HL-60 (cell line): ENCODE measurements around the gene MED1.

Experiments
- CTCF ChIP-seq: IDR thresholded peaks from one replicate; pipeline ENCODE4 v1.5.1; 2011; ENCODE audit warnings: low read length, control low read depth, inconsistent platforms; ENCODE audit not compliant: insufficient read depth
- POLR2AphosphoS5 ChIP-seq: IDR thresholded peaks from 2 replicates; pipeline ENCODE4 v1.6.1; 2012; ENCODE audit warnings: low read depth
- REST ChIP-seq: IDR thresholded peaks from 2 replicates; pipeline ENCODE4 v1.6.1; 2012; ENCODE audit warnings: low read depth; ENCODE audit not compliant: insufficient replicate concordance
- SPI1 ChIP-seq: IDR thresholded peaks from 2 replicates; pipeline ENCODE4 v1.6.1; 2012; ENCODE audit warnings: low read depth, mild to moderate bottlenecking, borderline replicate concordance

GRCh38 chr17:39450847-39451581 lies at the start of gene MED1:
- TF ChIP-seq CTCF (no peak), POLR2AphosphoS5 (peak; percentile 79), REST (peak; percentile 80), SPI1 (peak; percentile 86)
